T-helper 1 cell treated with Interleukin-12 subunit alpha and Interleukin-12 subunit beta and Interleukin-4 antibody, amounts not matched to agents 30 μg/mL and 1 μg/mL, for 36 hours (primary cell): Measurements from ENCODE around the gene BTBD1.
"Not testable (repeated sequence)": the region's sequence is repeated elsewhere in the genome, so short reads cannot be mapped to it uniquely, and the experiment has no call there.

Experiments
- H3K27ac Mint-ChIP-seq: one replicate; pipeline ENCODE4 v1.8.0; 2021; ENCODE audit warnings: mild to moderate bottlenecking, mixed read lengths
- H3K27me3 Mint-ChIP-seq: one replicate; pipeline ENCODE4 v1.8.0; 2021; ENCODE audit warnings: low read depth, mixed read lengths
- H3K36me3 Mint-ChIP-seq: one replicate; pipeline ENCODE4 v1.8.0; 2021; ENCODE audit warnings: low read depth, mixed read lengths
- H3K4me1 Mint-ChIP-seq: one replicate; pipeline ENCODE4 v1.8.0; 2021; ENCODE audit warnings: low read depth, mixed read lengths
- H3K4me3 Mint-ChIP-seq: one replicate; pipeline ENCODE4 v1.8.0; 2021; ENCODE audit warnings: mild to moderate bottlenecking, moderate library complexity, mixed read lengths
- H3K9me3 Mint-ChIP-seq: one replicate; pipeline ENCODE4 v1.8.0; 2021; ENCODE audit warnings: mixed read lengths

BTBD1 gene

GRCh38 chr15:83011271-83012075 is 55.6 kb downstream of the BTBD1 start, which contains the start of gene C15orf40:
TSS of gene C15orf40 (minus strand) at chr15:83011639. CDS start at chr15:83011607, 32 bp downstream.
- H3K4me1 Mint-ChIP-seq: peaks cover 40% of the 10 kb centered on the region

GRCh38 chr15:83010709-83011270 is 56.3 kb downstream of the BTBD1 start:
- peak overlapping the region; percentile 98 for H3K4me3 Mint-ChIP-seq
- H3K36me3 Mint-ChIP-seq: peaks cover 27% of the 10 kb centered on the region
- no peaks in the 10 kb centered on the region for H3K27me3 Mint-ChIP-seq
- H3K9me3 Mint-ChIP-seq: no peaks in the 10 kb centered on the region
- H3K4me1 Mint-ChIP-seq: peaks cover 40% of the 10 kb centered on the region
- H3K27ac Mint-ChIP-seq: peak overlapping the region; percentile 93

More at GRCh38 chr15:83011271-83012075, 55.6 kb downstream of the BTBD1 start, which contains the start of gene C15orf40:
- Mint-ChIP-seq H3K4me3 (peak within 1 kb of the TSS; percentile 98), H3K27me3 (no peaks in the 10 kb centered on the region), H3K9me3 (no peaks in the 10 kb centered on the region), H3K27ac (peak within 1 kb of the TSS; percentile 93), H3K36me3 (peaks cover 27% of the 10 kb centered on the region)

- H3K36me3 Mint-ChIP-seq, H3K9me3 Mint-ChIP-seq, H3K27ac Mint-ChIP-seq, H3K4me3 Mint-ChIP-seq, H3K27me3 Mint-ChIP-seq, H3K4me1 Mint-ChIP-seq: not testable (repeated sequence)
Observed at GRCh38 chr15:83000672-83001031, 66.4 kb downstream of the BTBD1 start.

DNA sequence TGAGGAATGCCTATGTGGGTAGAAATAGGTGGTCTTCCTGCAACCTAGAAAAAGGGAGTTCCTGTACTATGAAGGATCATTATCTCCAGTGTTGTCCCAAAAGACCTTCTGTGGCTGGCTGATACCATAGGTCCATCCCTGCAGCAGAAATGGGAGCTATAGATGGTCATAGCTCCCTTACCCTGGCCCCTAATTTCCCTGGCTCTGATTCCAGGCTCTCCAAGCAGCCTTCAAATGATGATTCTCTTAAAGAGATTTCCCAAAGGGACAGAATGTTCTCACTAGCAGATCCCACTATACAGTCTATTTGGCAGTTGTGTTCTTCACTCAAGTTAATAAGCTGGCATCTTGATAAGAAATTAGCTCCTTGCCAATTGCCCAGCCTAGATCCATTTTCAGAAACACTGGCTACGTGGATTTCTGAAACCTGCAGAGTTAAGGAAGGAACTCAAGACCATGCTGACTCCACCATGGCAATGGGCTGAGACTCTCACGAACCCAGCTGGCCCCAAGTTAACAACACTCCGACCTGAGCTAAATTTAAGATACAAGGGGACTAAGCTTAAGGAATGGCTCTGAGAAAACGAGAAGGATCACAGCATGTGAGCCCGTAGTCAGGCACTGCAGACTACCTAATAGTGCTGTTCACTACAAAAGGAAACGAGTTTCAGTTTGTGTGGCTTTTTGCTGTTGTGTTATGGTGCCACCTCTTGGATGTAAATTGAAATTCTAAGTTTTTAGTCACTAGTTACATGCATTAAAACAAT is 67.0 kb downstream of the BTBD1 start:
- H3K27ac Mint-ChIP-seq: peak overlapping the region; percentile 53
- peak overlapping the region; percentile 73 for H3K4me3 Mint-ChIP-seq
- peaks cover 5% of the 10 kb centered on the region for H3K36me3 Mint-ChIP-seq
- H3K27me3 Mint-ChIP-seq: no peaks in the 10 kb centered on the region
- H3K9me3 Mint-ChIP-seq: no peaks in the 10 kb centered on the region
- peaks cover 8% of the 10 kb centered on the region for H3K4me1 Mint-ChIP-seq

DNA sequence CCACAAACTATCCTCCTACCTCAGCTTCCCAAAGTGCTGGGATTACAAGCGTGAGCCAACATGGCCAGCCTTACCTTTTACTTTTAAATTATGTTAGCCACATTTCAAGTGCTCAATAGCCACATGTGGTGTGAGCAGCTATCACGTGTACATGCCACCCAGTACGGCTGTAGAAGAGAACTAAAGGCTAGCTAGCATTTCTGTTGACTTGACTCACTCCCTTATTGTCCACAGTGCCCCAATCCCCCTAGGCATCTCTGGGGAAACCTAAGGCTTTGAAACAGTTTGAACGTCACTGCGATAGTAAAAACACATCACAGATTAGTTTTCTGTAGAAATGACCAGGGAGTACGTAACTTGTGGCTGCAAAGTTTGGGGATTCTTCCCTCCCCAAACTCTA is 67.6 kb downstream of the BTBD1 start:
- Mint-ChIP-seq H3K4me3 (no peak overlapping the region), H3K27me3 (no peaks in the 10 kb centered on the region), H3K36me3 (peaks cover 2% of the 10 kb centered on the region), H3K27ac (no peak overlapping the region), H3K4me1 (peaks cover 8% of the 10 kb centered on the region), H3K9me3 (no peaks in the 10 kb centered on the region)

GRCh38 chr15:82995938-82996337 is 71.1 kb downstream of the BTBD1 start:
- no peak overlapping the region for H3K4me3 Mint-ChIP-seq
- H3K36me3 Mint-ChIP-seq: peaks cover 8% of the 10 kb centered on the region
- no peaks in the 10 kb centered on the region for H3K9me3 Mint-ChIP-seq
- H3K27ac Mint-ChIP-seq: no peak overlapping the region
- no peaks in the 10 kb centered on the region for H3K27me3 Mint-ChIP-seq
- H3K4me1 Mint-ChIP-seq: peaks cover 10% of the 10 kb centered on the region

GRCh38 chr15:82995076-82995475 is 72.0 kb downstream of the BTBD1 start:
- H3K9me3 Mint-ChIP-seq: no peaks in the 10 kb centered on the region
- peaks cover 12% of the 10 kb centered on the region for H3K36me3 Mint-ChIP-seq
- peaks cover 4% of the 10 kb centered on the region for H3K4me1 Mint-ChIP-seq
- H3K27me3 Mint-ChIP-seq: no peaks in the 10 kb centered on the region
- H3K27ac Mint-ChIP-seq: no peak overlapping the region
- no peak overlapping the region for H3K4me3 Mint-ChIP-seq

- H3K27ac Mint-ChIP-seq: no peak overlapping the region
- peaks cover 23% of the 10 kb centered on the region for H3K36me3 Mint-ChIP-seq
- peaks cover 7% of the 10 kb centered on the region for H3K4me1 Mint-ChIP-seq
- H3K4me3 Mint-ChIP-seq: no peak overlapping the region
- H3K9me3 Mint-ChIP-seq: no peaks in the 10 kb centered on the region
- H3K27me3 Mint-ChIP-seq: no peaks in the 10 kb centered on the region
Observed at GRCh38 chr15:82993144-82993543, 73.9 kb downstream of the BTBD1 start.

GRCh38 chr15:82992436-82992998 is 74.5 kb downstream of the BTBD1 start:
- Mint-ChIP-seq H3K27ac (no peak overlapping the region), H3K4me1 (peaks cover 7% of the 10 kb centered on the region), H3K36me3 (peaks cover 23% of the 10 kb centered on the region), H3K9me3 (no peaks in the 10 kb centered on the region), H3K27me3 (no peaks in the 10 kb centered on the region), H3K4me3 (no peak overlapping the region)

DNA sequence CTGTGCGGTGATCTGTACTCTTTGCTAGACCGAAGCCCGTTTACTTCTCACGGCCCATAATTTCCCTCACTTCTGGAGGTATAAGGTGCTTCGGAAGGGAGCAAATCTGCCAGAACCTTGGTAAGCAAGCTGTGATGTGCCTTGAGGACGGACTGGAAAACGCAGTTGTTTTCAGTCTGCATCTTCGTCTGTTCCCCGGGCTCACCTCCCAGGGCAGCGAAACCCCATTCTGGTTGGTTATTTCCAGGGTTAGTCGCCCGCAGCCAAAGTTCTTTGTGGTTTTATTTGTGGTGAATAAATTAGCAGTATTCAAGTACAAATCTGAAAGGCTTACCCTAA is 80.6 kb downstream of the BTBD1 start:
- Mint-ChIP-seq H3K36me3 (peaks cover 27% of the 10 kb centered on the region), H3K4me3 (peak overlapping the region; percentile 87)

GRCh38 chr15:82985688-82986441 is 81.2 kb downstream of the BTBD1 start, which contains the start of gene RAMAC:
TSS of gene RAMAC (plus strand) at chr15:82986210. CDS start at chr15:82989019, 2,809 bp downstream.
- H3K27me3 Mint-ChIP-seq: no peaks in the 10 kb centered on the region
- H3K27ac Mint-ChIP-seq: peak within 1 kb of the TSS; percentile 93
- H3K9me3 Mint-ChIP-seq: no peaks in the 10 kb centered on the region

More for the DNA sequence above, 80.6 kb downstream of the BTBD1 start:
- Mint-ChIP-seq H3K9me3 (no peaks in the 10 kb centered on the region), H3K4me1 (peaks cover 27% of the 10 kb centered on the region), H3K27ac (peak overlapping the region; percentile 93), H3K27me3 (no peaks in the 10 kb centered on the region)

DNA sequence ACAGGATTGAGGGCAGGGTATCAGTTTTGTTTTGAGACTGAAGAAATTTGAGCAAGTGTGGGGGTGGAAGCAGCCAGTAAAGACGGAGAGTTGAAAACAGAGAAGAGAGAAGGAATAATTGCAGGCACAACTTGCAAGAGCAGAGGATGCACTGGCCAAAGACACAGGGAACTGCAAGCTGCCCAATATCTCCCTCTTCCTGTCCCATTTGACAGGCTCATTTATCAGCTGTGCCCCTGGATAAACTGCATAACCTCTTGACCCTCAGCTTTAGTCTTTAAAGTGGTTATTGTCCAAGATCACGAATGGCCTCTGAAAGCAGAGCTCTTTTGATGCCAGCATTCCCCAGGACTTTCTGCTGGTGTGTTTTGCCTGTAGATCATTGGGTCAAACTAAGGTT is 86.1 kb downstream of the BTBD1 start:
- Mint-ChIP-seq H3K36me3 (peaks cover 5% of the 10 kb centered on the region), H3K27me3 (no peaks in the 10 kb centered on the region), H3K9me3 (no peaks in the 10 kb centered on the region), H3K4me1 (peaks cover 13% of the 10 kb centered on the region), H3K27ac (no peak overlapping the region), H3K4me3 (no peak overlapping the region)

More at GRCh38 chr15:82985688-82986441, 81.2 kb downstream of the BTBD1 start, which contains the start of gene RAMAC:
- H3K4me1 Mint-ChIP-seq: peaks cover 27% of the 10 kb centered on the region
- H3K4me3 Mint-ChIP-seq: peak within 1 kb of the TSS; percentile 87
- peaks cover 24% of the 10 kb centered on the region for H3K36me3 Mint-ChIP-seq

GRCh38 chr15:82979726-82980125 is 87.3 kb downstream of the BTBD1 start:
- Mint-ChIP-seq H3K27ac (no peak overlapping the region), H3K27me3 (peaks cover 4% of the 10 kb centered on the region), H3K9me3 (no peaks in the 10 kb centered on the region), H3K4me1 (peaks cover 5% of the 10 kb centered on the region), H3K4me3 (no peak overlapping the region), H3K36me3 (peaks cover 3% of the 10 kb centered on the region)

- peaks cover 3% of the 10 kb centered on the region for H3K36me3 Mint-ChIP-seq
- H3K4me3 Mint-ChIP-seq: no peak overlapping the region
- peaks cover 4% of the 10 kb centered on the region for H3K27me3 Mint-ChIP-seq
- H3K4me1 Mint-ChIP-seq: peaks cover 4% of the 10 kb centered on the region
- no peaks in the 10 kb centered on the region for H3K9me3 Mint-ChIP-seq
- H3K27ac Mint-ChIP-seq: no peak overlapping the region
Observed at GRCh38 chr15:82978438-82978837, 88.6 kb downstream of the BTBD1 start.
